HG02588 (cell line): ENCODE data around the gene FOXG1.

Source experiments
- ATAC-seq: cut with Tn5 transposase; IDR thresholded peaks from one replicate; pipeline ENCODE4 v1.9.1; 2021; ENCODE audit warnings: mild to moderate bottlenecking, moderate library complexity; ENCODE audit not compliant: unreplicated experiment

FOXG1 gene

DNA sequence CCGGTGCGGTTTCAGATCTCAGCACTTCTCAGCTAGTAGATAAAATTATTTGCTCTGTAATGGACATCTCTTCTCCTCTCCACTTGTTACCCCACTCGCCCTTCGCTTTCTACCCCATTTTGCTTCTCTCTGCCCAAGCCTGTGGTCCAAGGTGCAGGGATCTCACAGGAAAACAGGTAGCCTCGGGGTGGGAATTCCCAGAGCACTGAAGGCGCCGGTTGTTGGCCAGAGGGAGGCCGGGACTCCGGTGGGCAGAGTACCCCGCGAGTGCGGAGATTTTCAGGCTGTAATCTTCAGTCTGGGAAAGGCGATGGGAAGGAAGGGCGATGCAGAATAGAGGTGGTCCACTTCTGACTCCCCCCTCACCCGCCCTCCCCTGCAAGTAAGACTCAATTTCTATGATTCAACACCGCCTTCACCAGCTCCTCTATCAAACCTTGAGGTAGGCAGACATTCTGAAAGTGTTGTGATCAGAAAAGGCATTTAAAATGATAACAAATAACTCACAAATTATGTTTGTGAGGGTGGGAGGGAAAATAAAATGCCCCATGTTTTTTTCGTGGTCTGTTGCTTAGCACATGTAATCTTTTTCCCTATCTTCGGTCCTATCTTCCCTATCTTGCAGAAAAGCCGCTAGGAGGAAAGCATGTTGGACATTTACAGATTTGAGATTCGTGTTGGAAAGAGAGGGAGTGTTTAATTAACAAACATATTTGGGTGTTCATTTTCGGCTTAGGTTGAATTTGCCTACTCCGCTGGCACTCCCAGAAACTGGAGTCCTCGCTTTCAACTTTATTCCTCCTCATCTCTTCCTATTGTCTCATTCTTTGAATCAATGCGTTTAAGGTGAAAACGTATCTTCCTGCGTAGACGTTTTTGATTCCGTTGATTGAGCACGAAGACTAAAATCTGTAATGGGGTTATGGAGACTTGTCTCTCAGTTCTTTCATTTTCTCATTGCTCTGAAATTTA is 8.5 kb downstream of the FOXG1 start:
- no peak for ATAC-seq

- ATAC-seq: no peak
These were observed 10.1 kb downstream of the FOXG1 start for GRCh38 chr14:28776482-28777266.

- ATAC-seq: no peak
These were observed 11.0 kb downstream of the FOXG1 start for GRCh38 chr14:28777471-28778137.

DNA sequence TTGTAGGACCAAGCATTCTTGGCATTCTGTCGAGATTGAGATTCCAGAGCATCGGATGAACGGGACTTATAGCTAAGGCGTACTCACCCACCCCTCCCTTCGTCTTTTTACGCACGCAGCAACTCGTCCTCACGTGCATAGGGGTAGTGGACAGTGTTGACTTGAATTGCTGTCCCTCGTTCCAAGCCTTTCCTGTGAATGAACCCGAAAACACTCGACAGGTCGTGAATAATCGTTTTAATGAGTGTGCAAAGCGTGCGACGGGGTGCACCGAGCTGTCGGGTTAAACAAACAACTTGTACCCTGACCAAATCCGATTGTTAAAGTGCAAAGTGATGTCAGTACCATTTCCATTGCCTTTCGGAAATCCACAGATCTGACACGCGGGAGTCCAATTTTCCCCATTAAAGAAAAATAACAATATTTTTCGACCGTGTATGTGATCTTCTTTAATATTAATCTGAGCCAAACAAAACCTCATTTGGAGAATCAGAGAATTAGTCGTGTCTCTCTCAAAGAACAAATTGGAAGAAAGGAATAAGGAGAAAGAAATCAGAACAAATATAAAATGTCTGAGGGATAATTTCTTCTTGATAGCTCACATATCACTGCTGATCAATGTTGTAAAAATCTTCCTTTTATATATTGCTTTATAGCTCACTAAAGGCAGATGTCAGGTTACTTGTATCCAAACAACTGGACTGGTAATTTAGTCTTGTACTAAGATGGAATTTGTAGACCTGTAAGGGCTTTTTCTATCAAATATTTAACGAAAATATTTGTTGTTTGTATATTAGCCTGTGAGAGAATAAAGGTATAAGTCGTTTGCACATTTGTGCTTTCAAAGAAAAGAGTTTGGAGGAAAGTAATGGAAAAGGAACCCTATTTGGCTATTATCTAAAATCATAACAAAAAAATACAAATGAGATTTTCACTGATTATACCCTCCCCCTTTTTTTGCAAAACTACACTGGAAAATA is 11.8 kb downstream of the FOXG1 start:
- no peak for ATAC-seq

DNA sequence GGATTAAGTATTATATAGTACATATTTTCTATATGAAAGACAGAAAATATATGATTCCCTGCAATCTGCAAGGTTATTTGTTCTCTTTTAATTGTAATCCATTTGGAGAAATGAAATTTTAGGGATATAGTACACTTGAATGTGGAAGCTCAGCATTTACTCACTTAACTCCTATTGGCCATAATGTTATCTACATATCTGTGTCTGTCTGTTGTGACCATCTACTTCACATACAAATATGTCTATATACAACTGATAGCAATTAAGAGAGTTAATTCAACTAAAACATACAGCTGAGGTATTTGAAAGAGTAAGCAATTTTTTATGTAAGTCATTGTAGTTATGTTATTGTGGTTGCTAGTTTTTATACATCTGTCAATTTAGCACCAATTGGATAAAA is 12.9 kb downstream of the FOXG1 start:
- ATAC-seq: no peak

- ATAC-seq: no peak
These were observed 14.5 kb downstream of the FOXG1 start for GRCh38 chr14:28780843-28781820.

DNA sequence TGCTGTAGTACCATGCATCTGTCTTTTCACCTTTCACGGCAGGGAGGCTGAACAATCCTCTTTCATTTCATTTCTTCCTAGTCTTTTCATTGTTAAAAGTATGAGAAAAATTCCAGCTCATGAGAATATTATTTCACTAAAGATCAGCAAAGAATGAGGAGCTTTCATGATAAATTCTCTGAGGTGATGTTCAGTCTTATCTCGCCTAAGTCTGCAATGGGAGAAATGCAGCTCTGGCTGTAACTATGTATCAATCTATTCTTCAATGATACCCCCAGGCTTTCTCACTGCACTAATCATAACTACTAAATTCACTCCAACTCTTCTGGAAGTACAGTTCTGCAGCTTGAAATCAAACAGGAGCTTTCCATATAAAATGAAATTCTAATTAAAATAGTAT is 15.7 kb downstream of the FOXG1 start:
- ATAC-seq: no peak

- ATAC-seq: no peak
These were observed 17.1 kb downstream of the FOXG1 start for GRCh38 chr14:28783664-28784063.

GRCh38 chr14:28784096-28785048 is 17.8 kb downstream of the FOXG1 start:
- ATAC-seq: no peak

DNA sequence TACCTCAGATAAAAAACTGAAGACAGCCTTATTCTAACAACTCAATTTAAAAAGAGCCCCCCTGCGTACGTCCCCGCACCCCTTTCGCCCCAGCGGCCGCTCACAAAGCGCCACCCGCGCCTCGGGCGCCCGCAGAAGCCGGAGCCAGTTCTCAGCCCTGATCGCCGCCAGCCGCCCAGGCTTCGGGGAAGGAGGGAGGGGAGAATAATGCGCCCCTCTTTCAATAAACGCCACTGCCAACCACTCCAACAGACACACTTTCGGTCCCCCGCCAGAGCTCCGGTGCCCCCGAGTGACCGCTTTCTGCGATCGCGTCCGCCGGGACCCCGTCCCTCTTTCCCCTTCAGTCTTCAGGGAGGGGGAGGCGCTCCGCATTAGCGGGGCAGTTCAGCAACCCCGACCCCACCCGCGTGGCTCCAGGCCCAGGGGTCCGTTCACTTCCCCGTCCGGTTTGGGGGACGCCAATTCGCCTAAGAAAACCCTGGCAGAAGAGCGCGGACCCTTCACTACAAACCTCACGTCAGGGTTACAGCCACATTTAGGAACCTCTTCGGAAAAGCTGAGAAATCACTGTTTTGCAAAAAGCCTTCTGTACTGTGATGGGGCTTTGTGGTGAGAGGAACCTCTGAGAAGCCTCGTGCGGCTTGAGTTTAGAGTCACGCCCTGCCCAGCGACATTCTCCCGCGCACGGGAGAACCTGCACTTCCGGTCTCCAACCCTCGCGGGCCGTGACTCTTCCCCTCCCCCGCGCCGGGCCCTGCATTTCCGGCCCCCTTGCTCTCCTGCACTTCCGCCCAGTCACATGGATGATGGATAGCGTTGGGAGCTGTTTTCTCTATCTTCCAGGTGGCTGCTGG is 18.7 kb downstream of the FOXG1 start:
- ATAC-seq: no peak

DNA sequence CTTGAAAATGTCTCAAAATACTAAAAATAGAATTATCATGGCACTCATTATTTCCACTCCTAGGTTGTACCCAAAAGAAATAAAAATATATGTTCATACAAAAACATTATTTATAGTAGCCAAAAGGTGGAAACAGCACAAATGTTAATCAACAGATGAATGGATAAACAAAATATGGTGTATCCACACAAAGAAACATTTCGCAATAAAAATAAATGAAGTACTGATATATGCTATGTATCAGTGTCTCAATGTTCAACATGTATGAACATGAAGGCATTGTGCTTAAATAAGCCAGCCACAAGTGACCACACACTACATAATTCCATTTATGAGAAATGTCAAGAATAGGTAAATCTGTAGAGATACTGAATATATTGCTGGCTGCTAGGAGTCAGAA is 40.9 kb downstream of the FOXG1 start:
- ATAC-seq: no peak

- no peak for ATAC-seq
These were observed 47.2 kb downstream of the FOXG1 start for GRCh38 chr14:28813810-28814209.
